Suprapubic skin (tissue), 3 donors: ENCODE measurements around the gene CEP135.

Experiments used
- CTCF ChIP-seq, 2 donors: fragments of 200-600 bp in 1 of 2; fragments of 450-650 bp in 1 of 2; sonication (generic) in 1 of 2; IDR thresholded peaks; one replicate each; pipeline ENCODE4 v1.5.1; 2016 to 2019; ENCODE audit warnings: antibody characterized with exemption in 2 of 2, mild to moderate bottlenecking in 1 of 2, moderate library complexity in 1 of 2
- EP300 ChIP-seq: sonication (generic); formaldehyde crosslinking; IDR thresholded peaks from one replicate; pipeline ENCODE4 v1.6.1; 2017; ENCODE audit warnings: antibody characterized with exemption
- POLR2A ChIP-seq, 2 donors: fragments of 450-650 bp; IDR thresholded peaks; one replicate each; pipeline ENCODE4 v1.6.1; 2017; ENCODE audit warnings: antibody characterized with exemption in 2 of 2, mild to moderate bottlenecking in 2 of 2, moderate library complexity in 2 of 2

GRCh38 chr4:56055991-56056390, 107.2 kb downstream of the CEP135 start:
- TF ChIP-seq CTCF (IDR thresholded peaks at IDR 0.05) (no peak), POLR2A (IDR thresholded peaks at IDR 0.05) (no peak), EP300 (no peak)
